Cardiac septum (tissue), 1 donor: ENCODE results near the gene MUC13. TPM values are rescaled to one million over a fixed set of nuclear protein-coding genes. Genes with fewer than 3 reads are reported as not detected.

Experiments used
- total RNA-seq: library from RNA; stranded (reverse); fragmentation: NEBNext Ultra II Directional; extraction: Animal tissue kit (Norgen Biotek cat#: 25700); gene quantifications from one replicate; pipeline ENCODE4 v1.2.1, GENCODE V29; 2021
- donor health status: DM: no; HTN: no; CAD: no.

Gene MUC13
- total RNA-seq, 1 donor from 2014 or later, result 0.13 TPM

Other genes starting within 250 kb of the MUC13 start
- gene UMPS, start 204.3 kb downstream of the MUC13 start, total RNA-seq, result 13.5 TPM
- 180 TPM for gene ITGB5, start 47.4 kb downstream of the MUC13 start, total RNA-seq
- 151 TPM for gene HEG1, start 121.2 kb upstream of the MUC13 start, total RNA-seq